GM23338 (cell line): ENCODE measurements around the gene CLDN15. TPM values are rescaled to one million over a fixed set of nuclear protein-coding genes. Genes with fewer than 3 reads are reported as not detected.

Experiments used
- ETS1 ChIP-seq: IDR thresholded peaks from 2 replicates; pipeline ENCODE4 v1.6.1; 2016; ENCODE audit warnings: antibody characterized with exemption
- EZH2phosphoT487 ChIP-seq: fragments of 200-600 bp; sonication (generic); IDR thresholded peaks from one replicate; pipeline ENCODE4 v1.8.1; 2018; ENCODE audit warnings: antibody characterized with exemption; ENCODE audit not compliant: unreplicated experiment
- JUNB ChIP-seq: IDR thresholded peaks from one replicate; pipeline ENCODE4 v1.6.1; 2016; ENCODE audit warnings: antibody characterized with exemption; ENCODE audit not compliant: unreplicated experiment
- NANOG ChIP-seq: IDR thresholded peaks from 2 replicates; pipeline ENCODE4 v1.6.1; 2016; ENCODE audit warnings: antibody characterized with exemption, borderline replicate concordance
- POLR2AphosphoS5 ChIP-seq: IDR thresholded peaks from 2 replicates; pipeline ENCODE4 v1.6.1; 2016; ENCODE audit warnings: antibody characterized with exemption, low read depth
- ZNF114 ChIP-seq: fragments of 250-450 bp; sonication (Bioruptor Pico); IDR thresholded peaks from 2 replicates; pipeline ENCODE4 v1.5.0; 2020; ENCODE audit warnings: mild to moderate bottlenecking, moderate library complexity
- ZNF331 ChIP-seq: fragments of 250-450 bp; sonication (Bioruptor Pico); IDR thresholded peaks from 2 replicates; pipeline ENCODE4 v1.5.0; 2020; ENCODE audit warnings: low read depth, mild to moderate bottlenecking, moderate library complexity
- polyA plus RNA-seq: library from polyadenylated mRNA; unstranded; fragments of >200 nt; fragmentation: Nextera tagmentation; extraction: Ambion mirVana; gene quantifications from 2 replicates; pipeline ENCODE4 v1.2.1, GENCODE V29; 2016
- total RNA-seq: library from RNA; depleted of rRNA; stranded (reverse); fragments of >200 nt; shearing (Covaris generic); gene quantifications from 2 replicates; pipeline ENCODE4 v1.2.3, GENCODE V29; 2014
- TF ChIP-seq, protein P1 (sequence below): fragments of 250-450 bp; sonication (Bioruptor Pico); IDR thresholded peaks from 2 replicates; pipeline ENCODE4 v1.5.0; 2020; ENCODE audit warnings: mild to moderate bottlenecking, moderate library complexity
- TF ChIP-seq, protein P2 (sequence below), 2 experiments: fragments of 200-600 bp in 1 of 2; sonication (generic) in 1 of 2; conservative IDR thresholded peaks; 2 replicates each; pipeline versions ENCODE4 v1.5.1 to v1.6.1; 2016 to 2017; ENCODE audit warnings: antibody characterized with exemption in 2 of 2, low read depth in 2 of 2, mild to moderate bottlenecking in 2 of 2, moderate library complexity in 1 of 2

CLDN15 gene
- total and polyA plus RNA-seq, 2 experiments from 2014 or later, result 3.6 to 4.1 TPM

DNA sequence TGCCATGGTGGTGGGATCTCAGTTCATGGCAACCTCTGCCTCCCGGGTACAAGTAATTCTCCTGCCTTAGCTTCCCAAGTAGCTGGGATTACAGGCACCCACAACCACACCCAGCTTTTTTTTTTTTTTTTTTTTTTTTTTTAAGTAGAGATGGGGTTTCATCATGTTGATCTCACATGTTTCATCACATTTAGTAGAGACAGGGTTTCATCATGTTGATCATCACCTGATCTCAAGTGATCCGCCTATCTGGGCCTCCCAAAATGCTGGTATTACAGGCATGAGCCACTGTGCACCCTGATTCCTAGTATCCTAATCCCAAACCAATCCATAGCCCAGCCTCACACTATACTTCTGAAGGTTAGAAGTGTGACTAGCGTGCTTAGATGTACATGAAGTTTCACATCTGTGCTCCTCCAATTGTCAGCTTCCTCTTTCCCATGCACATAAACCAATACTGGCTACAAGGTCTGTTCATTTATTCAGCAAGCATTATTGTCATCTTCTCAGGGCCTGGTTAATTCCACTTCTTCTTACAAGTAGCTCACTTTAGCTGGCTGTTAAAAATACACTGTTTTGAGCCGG lies 50.7 kb downstream of the CLDN15 start (continued):
- TF ChIP-seq, protein P1, sequence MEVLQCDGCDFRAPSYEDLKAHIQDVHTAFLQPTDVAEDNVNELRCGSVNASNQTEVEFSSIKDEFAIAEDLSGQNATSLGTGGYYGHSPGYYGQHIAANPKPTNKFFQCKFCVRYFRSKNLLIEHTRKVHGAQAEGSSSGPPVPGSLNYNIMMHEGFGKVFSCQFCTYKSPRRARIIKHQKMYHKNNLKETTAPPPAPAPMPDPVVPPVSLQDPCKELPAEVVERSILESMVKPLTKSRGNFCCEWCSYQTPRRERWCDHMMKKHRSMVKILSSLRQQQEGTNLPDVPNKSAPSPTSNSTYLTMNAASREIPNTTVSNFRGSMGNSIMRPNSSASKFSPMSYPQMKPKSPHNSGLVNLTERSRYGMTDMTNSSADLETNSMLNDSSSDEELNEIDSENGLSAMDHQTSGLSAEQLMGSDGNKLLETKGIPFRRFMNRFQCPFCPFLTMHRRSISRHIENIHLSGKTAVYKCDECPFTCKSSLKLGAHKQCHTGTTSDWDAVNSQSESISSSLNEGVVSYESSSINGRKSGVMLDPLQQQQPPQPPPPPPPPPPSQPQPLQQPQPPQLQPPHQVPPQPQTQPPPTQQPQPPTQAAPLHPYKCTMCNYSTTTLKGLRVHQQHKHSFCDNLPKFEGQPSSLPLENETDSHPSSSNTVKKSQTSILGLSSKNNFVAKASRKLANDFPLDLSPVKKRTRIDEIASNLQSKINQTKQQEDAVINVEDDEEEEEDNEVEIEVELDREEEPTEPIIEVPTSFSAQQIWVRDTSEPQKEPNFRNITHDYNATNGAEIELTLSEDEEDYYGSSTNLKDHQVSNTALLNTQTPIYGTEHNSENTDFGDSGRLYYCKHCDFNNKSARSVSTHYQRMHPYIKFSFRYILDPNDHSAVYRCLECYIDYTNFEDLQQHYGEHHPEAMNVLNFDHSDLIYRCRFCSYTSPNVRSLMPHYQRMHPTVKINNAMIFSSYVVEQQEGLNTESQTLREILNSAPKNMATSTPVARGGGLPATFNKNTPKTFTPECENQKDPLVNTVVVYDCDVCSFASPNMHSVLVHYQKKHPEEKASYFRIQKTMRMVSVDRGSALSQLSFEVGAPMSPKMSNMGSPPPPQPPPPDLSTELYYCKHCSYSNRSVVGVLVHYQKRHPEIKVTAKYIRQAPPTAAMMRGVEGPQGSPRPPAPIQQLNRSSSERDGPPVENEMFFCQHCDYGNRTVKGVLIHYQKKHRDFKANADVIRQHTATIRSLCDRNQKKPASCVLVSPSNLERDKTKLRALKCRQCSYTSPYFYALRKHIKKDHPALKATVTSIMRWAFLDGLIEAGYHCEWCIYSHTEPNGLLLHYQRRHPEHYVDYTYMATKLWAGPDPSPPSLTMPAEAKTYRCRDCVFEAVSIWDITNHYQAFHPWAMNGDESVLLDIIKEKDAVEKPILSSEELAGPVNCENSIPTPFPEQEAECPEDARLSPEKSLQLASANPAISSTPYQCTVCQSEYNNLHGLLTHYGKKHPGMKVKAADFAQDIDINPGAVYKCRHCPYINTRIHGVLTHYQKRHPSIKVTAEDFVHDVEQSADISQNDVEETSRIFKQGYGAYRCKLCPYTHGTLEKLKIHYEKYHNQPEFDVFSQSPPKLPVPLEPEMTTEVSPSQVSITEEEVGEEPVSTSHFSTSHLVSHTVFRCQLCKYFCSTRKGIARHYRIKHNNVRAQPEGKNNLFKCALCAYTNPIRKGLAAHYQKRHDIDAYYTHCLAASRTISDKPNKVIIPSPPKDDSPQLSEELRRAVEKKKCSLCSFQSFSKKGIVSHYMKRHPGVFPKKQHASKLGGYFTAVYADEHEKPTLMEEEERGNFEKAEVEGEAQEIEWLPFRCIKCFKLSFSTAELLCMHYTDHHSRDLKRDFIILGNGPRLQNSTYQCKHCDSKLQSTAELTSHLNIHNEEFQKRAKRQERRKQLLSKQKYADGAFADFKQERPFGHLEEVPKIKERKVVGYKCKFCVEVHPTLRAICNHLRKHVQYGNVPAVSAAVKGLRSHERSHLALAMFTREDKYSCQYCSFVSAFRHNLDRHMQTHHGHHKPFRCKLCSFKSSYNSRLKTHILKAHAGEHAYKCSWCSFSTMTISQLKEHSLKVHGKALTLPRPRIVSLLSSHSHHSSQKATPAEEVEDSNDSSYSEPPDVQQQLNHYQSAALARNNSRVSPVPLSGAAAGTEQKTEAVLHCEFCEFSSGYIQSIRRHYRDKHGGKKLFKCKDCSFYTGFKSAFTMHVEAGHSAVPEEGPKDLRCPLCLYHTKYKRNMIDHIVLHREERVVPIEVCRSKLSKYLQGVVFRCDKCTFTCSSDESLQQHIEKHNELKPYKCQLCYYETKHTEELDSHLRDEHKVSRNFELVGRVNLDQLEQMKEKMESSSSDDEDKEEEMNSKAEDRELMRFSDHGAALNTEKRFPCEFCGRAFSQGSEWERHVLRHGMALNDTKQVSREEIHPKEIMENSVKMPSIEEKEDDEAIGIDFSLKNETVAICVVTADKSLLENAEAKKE (CRISPR knock-in tag), result no peak
- TF ChIP-seq POLR2AphosphoS5 (no peak), EZH2phosphoT487 (no peak), ZNF114 (CRISPR knock-in tag) (no peak), NANOG (no peak), ZNF331 (CRISPR knock-in tag) (no peak), JUNB (no peak), ETS1 (no peak)
- TF ChIP-seq, protein P2, sequence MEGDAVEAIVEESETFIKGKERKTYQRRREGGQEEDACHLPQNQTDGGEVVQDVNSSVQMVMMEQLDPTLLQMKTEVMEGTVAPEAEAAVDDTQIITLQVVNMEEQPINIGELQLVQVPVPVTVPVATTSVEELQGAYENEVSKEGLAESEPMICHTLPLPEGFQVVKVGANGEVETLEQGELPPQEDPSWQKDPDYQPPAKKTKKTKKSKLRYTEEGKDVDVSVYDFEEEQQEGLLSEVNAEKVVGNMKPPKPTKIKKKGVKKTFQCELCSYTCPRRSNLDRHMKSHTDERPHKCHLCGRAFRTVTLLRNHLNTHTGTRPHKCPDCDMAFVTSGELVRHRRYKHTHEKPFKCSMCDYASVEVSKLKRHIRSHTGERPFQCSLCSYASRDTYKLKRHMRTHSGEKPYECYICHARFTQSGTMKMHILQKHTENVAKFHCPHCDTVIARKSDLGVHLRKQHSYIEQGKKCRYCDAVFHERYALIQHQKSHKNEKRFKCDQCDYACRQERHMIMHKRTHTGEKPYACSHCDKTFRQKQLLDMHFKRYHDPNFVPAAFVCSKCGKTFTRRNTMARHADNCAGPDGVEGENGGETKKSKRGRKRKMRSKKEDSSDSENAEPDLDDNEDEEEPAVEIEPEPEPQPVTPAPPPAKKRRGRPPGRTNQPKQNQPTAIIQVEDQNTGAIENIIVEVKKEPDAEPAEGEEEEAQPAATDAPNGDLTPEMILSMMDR (conservative IDR thresholded peaks at IDR 0.05; ENCODE audit: low read depth in 2 of 2), result no peak
